SK-N-SH treated with all-trans-retinoic acid at 6 μM for 48 hours (cell line): ENCODE data around the gene RPUSD2.

Source experiments
- ESRRG ChIP-seq: fragments of 250-450 bp; sonication (Bioruptor Pico); IDR thresholded peaks from 2 replicates; pipeline ENCODE4 v1.6.1; 2021; ENCODE audit warnings: mild to moderate bottlenecking
- ISL1 ChIP-seq: fragments of 250-450 bp; sonication (Bioruptor Pico); IDR thresholded peaks from 2 replicates; pipeline ENCODE4 v2.1.2; 2022; ENCODE audit warnings: mild to moderate bottlenecking, moderate library complexity
- PPARA ChIP-seq: fragments of 250-450 bp; sonication (Bioruptor Pico); IDR thresholded peaks from 2 replicates; pipeline ENCODE4 v1.5.0; 2020; ENCODE audit warnings: mild to moderate bottlenecking, borderline replicate concordance
- RARB ChIP-seq: fragments of 250-450 bp; sonication (Bioruptor Pico); IDR thresholded peaks from 2 replicates; pipeline ENCODE4 v1.8.0; 2021; ENCODE audit warnings: mild to moderate bottlenecking, moderate library complexity
- TCF4 ChIP-seq: fragments of 250-450 bp; sonication (Bioruptor Pico); IDR thresholded peaks from 2 replicates; pipeline ENCODE4 v1.8.0; 2021; ENCODE audit warnings: mild to moderate bottlenecking, moderate library complexity, borderline replicate concordance
- TOX ChIP-seq: fragments of 250-450 bp; sonication (Bioruptor Pico); IDR thresholded peaks from 2 replicates; pipeline ENCODE4 v1.8.0; 2021; ENCODE audit warnings: mild to moderate bottlenecking, moderate library complexity, borderline replicate concordance
- ZC3H10 ChIP-seq: fragments of 250-450 bp; sonication (Bioruptor Pico); IDR thresholded peaks from 2 replicates; pipeline ENCODE4 v1.5.1; 2021; ENCODE audit warnings: mild to moderate bottlenecking, moderate library complexity
- ZFP3 ChIP-seq: fragments of 250-450 bp; sonication (Bioruptor Pico); IDR thresholded peaks from 2 replicates; pipeline ENCODE4 v1.5.0; 2020; ENCODE audit warnings: mild to moderate bottlenecking, moderate library complexity
- ZFP30 ChIP-seq: fragments of 450-650 bp; formaldehyde crosslinking; IDR thresholded peaks from 2 replicates; pipeline ENCODE4 v1.5.0; 2022; ENCODE audit warnings: mild to moderate bottlenecking, moderate library complexity
- ZNF565 ChIP-seq: fragments of 450-650 bp; formaldehyde crosslinking; conservative IDR thresholded peaks from 2 replicates; pipeline ENCODE4 v1.5.0; 2020; ENCODE audit warnings: low read depth, mild to moderate bottlenecking, moderate library complexity
- ZNF8 ChIP-seq: fragments of 450-650 bp; formaldehyde crosslinking; IDR thresholded peaks from 2 replicates; pipeline ENCODE4 v1.5.0; 2020; ENCODE audit warnings: mild to moderate bottlenecking, moderate library complexity
- TF ChIP-seq, protein P1 (sequence below): fragments of 250-450 bp; sonication (Bioruptor Pico); IDR thresholded peaks from 2 replicates; pipeline ENCODE4 v1.8.0; 2020; ENCODE audit warnings: mild to moderate bottlenecking, moderate library complexity, borderline replicate concordance
- TF ChIP-seq, protein P2 (sequence below): fragments of 250-450 bp; sonication (Bioruptor Pico); IDR thresholded peaks from 2 replicates; pipeline ENCODE4 v1.5.0; 2020; ENCODE audit warnings: mild to moderate bottlenecking, moderate library complexity
- TF ChIP-seq, protein P3 (sequence below): fragments of 250-450 bp; sonication (Bioruptor Pico); IDR thresholded peaks from 2 replicates; pipeline ENCODE4 v1.5.1; 2020; ENCODE audit warnings: low read depth, mild to moderate bottlenecking, moderate library complexity

DNA sequence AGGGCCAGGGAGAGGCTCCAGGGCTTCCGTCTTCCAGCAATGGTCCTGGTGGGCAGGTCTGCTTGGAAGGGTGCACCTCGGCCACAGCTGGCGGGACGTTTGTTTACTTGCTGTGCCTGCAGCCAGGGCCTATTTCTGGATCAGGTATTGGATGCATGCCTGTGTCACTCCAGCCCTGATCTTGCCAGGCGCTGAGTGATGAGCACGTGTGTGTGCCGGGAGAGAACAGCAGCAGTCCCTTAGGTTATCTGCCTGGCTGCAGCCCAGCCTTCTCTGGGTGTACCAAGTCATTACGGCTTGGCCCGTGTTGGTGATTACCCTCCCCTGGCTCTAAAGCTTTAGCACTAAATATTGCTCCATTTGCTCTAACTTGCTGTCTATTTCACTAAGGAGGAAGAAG, 19.2 kb upstream of the RPUSD2 start:
- TF ChIP-seq, protein P1, sequence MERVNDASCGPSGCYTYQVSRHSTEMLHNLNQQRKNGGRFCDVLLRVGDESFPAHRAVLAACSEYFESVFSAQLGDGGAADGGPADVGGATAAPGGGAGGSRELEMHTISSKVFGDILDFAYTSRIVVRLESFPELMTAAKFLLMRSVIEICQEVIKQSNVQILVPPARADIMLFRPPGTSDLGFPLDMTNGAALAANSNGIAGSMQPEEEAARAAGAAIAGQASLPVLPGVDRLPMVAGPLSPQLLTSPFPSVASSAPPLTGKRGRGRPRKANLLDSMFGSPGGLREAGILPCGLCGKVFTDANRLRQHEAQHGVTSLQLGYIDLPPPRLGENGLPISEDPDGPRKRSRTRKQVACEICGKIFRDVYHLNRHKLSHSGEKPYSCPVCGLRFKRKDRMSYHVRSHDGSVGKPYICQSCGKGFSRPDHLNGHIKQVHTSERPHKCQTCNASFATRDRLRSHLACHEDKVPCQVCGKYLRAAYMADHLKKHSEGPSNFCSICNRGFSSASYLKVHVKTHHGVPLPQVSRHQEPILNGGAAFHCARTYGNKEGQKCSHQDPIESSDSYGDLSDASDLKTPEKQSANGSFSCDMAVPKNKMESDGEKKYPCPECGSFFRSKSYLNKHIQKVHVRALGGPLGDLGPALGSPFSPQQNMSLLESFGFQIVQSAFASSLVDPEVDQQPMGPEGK (CRISPR knock-in tag) = no peak
- TF ChIP-seq ZFP3 = no peak
- TF ChIP-seq ZFP30 (CRISPR knock-in tag) = no peak
- TF ChIP-seq ESRRG (CRISPR knock-in tag) = no peak
- TF ChIP-seq, protein P2, sequence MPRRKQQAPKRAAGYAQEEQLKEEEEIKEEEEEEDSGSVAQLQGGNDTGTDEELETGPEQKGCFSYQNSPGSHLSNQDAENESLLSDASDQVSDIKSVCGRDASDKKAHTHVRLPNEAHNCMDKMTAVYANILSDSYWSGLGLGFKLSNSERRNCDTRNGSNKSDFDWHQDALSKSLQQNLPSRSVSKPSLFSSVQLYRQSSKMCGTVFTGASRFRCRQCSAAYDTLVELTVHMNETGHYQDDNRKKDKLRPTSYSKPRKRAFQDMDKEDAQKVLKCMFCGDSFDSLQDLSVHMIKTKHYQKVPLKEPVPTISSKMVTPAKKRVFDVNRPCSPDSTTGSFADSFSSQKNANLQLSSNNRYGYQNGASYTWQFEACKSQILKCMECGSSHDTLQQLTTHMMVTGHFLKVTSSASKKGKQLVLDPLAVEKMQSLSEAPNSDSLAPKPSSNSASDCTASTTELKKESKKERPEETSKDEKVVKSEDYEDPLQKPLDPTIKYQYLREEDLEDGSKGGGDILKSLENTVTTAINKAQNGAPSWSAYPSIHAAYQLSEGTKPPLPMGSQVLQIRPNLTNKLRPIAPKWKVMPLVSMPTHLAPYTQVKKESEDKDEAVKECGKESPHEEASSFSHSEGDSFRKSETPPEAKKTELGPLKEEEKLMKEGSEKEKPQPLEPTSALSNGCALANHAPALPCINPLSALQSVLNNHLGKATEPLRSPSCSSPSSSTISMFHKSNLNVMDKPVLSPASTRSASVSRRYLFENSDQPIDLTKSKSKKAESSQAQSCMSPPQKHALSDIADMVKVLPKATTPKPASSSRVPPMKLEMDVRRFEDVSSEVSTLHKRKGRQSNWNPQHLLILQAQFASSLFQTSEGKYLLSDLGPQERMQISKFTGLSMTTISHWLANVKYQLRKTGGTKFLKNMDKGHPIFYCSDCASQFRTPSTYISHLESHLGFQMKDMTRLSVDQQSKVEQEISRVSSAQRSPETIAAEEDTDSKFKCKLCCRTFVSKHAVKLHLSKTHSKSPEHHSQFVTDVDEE = no peak
- TF ChIP-seq ZNF8 (CRISPR knock-in tag) = no peak
- no peak for TF ChIP-seq TOX (CRISPR knock-in tag)
- no peak for TF ChIP-seq ZNF565 (CRISPR knock-in tag)
- no peak for TF ChIP-seq ISL1 (CRISPR knock-in tag)
- no peak for TF ChIP-seq TCF4 (CRISPR knock-in tag)
- no peak for TF ChIP-seq RARB
- TF ChIP-seq ZC3H10 = no peak
- no peak for TF ChIP-seq PPARA (CRISPR knock-in tag)
- TF ChIP-seq, protein P3, sequence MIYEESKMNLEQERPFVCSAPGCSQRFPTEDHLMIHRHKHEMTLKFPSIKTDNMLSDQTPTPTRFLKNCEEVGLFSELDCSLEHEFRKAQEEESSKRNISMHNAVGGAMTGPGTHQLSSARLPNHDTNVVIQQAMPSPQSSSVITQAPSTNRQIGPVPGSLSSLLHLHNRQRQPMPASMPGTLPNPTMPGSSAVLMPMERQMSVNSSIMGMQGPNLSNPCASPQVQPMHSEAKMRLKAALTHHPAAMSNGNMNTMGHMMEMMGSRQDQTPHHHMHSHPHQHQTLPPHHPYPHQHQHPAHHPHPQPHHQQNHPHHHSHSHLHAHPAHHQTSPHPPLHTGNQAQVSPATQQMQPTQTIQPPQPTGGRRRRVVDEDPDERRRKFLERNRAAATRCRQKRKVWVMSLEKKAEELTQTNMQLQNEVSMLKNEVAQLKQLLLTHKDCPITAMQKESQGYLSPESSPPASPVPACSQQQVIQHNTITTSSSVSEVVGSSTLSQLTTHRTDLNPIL (CRISPR knock-in tag) = no peak
